GM18951 (cell line): ENCODE data around the gene AKT1.

Source experiments
- POLR2A ChIP-seq: IDR thresholded peaks from 4 replicates; pipeline ENCODE4 v1.6.1; 2011; ENCODE audit warnings: mild to moderate bottlenecking; ENCODE audit not compliant: insufficient read length, insufficient read depth; ENCODE audit errors: extremely low read depth
- in situ Hi-C: fragments of 300-500 bp; cut with MboI; formaldehyde crosslinking; loops from one replicate; pipeline ENCODE4 v1.12.0; 2022; ENCODE audit warnings: low sequenced_read_pairs, mixed read lengths, inconsistent platforms; ENCODE audit not compliant: unreplicated experiment

The AKT1 gene

GRCh38 chr14:104799244-104800014 is 3.9 kb upstream of the AKT1 start:
- in situ Hi-C loops, result no loop called here
- TF ChIP-seq POLR2A, result no peak

GRCh38 chr14:104798300-104799243 is 3.0 kb upstream of the AKT1 start:
- TF ChIP-seq POLR2A, result no peak
- in situ Hi-C loops, result no loop called here

GRCh38 chr14:104797115-104798044 is 1.8 kb upstream of the AKT1 start:
- TF ChIP-seq POLR2A, result no peak
- in situ Hi-C loops, result no loop called here

DNA sequence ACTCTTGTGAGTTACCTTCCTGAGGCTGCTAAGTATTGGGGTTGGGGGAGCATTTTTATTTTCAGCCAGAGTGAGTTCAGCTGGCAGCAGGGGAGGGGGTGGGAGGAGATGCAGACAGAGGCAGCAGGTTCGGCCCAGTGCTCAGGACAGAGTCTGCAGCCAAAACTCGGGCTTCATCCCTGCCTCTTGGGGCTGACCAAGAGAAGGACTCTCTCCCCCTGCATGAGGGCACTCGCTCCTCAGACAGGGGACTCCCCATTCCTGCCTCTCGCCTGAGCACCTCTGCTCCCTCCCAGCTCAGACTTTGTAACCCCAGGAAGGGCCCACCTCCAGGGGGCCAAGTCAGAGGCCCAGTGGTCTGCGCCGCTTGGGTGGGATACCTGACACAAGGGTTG is 1.1 kb upstream of the AKT1 start:
- in situ Hi-C loops, result no loop called here
- no peak for TF ChIP-seq POLR2A

DNA sequence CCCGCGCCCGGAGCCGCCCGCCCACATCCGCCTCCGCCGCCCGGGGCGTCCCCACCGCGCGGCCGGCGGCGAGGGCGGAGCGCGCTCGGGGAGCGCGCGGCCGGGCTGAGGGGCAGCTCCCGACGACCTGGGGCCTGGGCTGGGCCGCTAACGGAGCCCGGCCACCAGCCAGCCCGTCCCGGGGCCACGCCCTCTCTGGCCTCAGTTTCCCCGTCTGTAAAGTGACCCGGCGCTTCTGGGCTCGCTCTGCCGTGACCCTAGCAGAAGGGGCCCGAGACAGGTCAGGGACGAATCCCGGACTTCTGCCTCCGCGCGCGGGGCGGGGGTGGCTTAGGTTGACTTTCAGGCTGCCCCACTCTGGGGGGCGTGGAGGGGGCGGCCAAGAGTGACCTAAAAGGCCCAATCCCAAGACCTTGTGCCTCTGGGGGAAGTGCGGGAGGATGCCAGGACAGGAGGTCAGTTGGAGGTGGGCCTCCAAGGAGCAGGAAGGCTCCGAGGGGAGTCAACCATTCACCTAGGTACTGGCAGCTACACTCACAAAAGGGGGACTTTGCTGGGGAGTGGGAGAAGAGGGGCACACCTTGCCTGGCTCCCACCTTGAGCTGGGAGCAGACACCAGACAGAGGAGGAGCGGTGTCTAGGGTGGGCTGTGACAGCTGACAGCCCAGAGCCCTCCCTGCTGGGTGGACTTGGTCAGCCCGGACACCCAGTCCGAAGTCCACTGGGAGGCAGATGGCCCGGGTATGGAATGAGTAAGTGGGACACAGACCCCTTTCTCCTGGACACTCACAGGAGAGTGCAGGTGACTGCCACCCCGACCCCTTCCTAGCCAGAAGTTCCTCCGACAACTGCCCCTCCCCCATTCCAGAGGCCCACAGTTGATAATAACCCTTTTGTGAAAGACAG is 486 bp upstream of the AKT1 start:
- in situ Hi-C loops, result no loop called here
- peak; percentile 79 for TF ChIP-seq POLR2A

DNA sequence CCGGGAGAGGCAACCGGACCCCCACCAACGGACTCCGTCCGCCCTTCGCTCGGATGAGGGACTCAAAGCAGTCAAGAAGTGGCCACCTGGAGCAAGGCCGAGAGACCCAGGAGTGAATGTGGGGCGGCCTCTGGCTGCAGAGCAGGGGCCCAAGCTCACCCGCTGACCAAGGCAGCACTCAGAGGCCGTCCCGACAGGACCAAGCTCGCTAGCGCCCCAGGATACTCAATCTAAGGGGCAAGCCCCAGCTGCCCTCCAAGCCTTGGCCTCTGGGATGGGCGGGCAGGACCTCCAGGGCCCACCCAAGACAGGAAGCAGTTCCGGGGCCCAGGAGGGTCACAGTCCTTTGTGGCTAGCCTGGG is 936 bp downstream of the AKT1 start:
- no peak for TF ChIP-seq POLR2A
- in situ Hi-C loops, result no loop called here

DNA sequence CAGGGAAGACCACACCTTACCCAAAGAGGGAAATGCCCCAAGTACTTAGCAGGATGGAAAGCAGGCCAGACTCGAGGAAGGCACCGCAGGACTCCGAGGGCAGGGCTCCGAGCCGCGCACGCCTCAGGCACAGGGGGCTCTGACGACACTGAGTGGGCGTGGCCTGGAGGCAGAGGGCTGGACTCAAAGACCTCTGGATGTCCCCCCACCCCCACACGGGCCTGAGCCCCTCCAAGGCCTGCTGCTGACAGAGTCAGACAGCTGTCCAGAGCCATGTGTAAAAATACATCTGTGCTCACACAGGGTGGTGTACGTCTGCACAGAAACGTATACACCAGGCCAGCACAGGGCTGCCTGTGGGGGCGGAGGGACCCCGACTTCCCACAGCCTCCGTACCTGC is 1.4 kb downstream of the AKT1 start:
- in situ Hi-C loops, result no loop called here

GRCh38 chr14:104793703-104793959 is 1.9 kb downstream of the AKT1 start:
- no peak for TF ChIP-seq POLR2A
- in situ Hi-C loops, result no loop called here

More for the DNA sequence above, 1.4 kb downstream of the AKT1 start:
- TF ChIP-seq POLR2A, result no peak

DNA sequence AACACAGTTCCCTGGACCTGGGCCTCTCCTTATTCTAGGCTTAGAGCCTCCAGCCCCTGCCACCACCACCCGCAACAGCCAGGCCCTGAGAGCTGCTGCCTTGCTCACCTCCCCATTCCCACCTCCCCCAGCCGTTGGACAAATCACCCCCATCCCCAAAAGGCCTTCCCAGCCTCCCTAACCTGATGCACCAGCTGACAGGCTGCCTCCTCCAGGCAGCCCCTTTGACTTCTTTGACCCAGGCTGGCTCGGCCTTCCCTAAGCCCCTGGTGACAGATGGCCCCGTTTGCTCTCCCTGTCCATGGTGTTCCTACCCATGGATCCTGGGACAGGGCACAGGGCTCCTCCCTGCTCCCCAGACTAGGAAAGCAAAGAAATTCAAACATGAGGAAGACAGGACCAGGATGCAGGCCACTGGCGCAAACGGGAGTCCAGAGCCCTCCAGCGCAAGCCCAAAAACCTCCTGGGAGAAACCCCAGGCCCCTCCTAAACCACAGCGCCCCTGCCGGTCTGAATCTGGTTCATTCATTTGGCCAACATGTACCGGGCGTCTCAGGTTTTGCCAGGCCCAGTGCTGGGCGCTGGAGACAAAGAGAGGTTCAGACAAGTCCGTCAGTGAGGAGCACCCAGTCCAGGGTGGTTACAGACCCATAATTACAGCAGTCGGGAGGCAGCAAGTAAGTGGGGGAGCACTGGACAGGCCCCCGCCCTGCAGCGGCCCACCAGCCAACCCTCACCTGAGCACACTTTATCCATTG is 2.4 kb downstream of the AKT1 start:
- in situ Hi-C loops, result no loop called here
- no peak for TF ChIP-seq POLR2A

- in situ Hi-C loops, result no loop called here
- TF ChIP-seq POLR2A, result no peak
Observed at GRCh38 chr14:104792101-104792884, 3.3 kb downstream of the AKT1 start.

GRCh38 chr14:104791425-104791824 is 4.1 kb downstream of the AKT1 start:
- no peak for TF ChIP-seq POLR2A
- in situ Hi-C loops, result no loop called here
